DND-41 (cell line): Measurements from ENCODE around the gene SLC12A8.

ENCODE experiments used
- EZH2 ChIP-seq: IDR thresholded peaks from 3 replicates; pipeline ENCODE4 v1.6.1; 2012; ENCODE audit warnings: borderline replicate concordance, low read depth, mild to moderate bottlenecking, moderate library complexity, low read length, inconsistent platforms; ENCODE audit not compliant: severe bottlenecking
- TF ChIP-seq, protein P1 (sequence below): IDR thresholded peaks from 2 replicates; pipeline ENCODE4 v1.5.1; 2012; ENCODE audit warnings: borderline replicate concordance, low read length, moderate library complexity, mild to moderate bottlenecking; ENCODE audit not compliant: poor library complexity, severe bottlenecking; ENCODE audit errors: extremely low read depth

GRCh38 chr3:125151916-125152315, 60.6 kb downstream of the SLC12A8 start:
- TF ChIP-seq, protein P1, sequence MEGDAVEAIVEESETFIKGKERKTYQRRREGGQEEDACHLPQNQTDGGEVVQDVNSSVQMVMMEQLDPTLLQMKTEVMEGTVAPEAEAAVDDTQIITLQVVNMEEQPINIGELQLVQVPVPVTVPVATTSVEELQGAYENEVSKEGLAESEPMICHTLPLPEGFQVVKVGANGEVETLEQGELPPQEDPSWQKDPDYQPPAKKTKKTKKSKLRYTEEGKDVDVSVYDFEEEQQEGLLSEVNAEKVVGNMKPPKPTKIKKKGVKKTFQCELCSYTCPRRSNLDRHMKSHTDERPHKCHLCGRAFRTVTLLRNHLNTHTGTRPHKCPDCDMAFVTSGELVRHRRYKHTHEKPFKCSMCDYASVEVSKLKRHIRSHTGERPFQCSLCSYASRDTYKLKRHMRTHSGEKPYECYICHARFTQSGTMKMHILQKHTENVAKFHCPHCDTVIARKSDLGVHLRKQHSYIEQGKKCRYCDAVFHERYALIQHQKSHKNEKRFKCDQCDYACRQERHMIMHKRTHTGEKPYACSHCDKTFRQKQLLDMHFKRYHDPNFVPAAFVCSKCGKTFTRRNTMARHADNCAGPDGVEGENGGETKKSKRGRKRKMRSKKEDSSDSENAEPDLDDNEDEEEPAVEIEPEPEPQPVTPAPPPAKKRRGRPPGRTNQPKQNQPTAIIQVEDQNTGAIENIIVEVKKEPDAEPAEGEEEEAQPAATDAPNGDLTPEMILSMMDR: no peak
- TF ChIP-seq EZH2: no peak
